Lower leg skin (tissue), 3 donors: Measurements from ENCODE around the gene VRK1.

Source experiments
- POLR2A ChIP-seq, 2 donors: fragments of 450-650 bp; IDR thresholded peaks; one replicate each; pipeline ENCODE4 v1.6.1; 2016 to 2017; ENCODE audit warnings: antibody characterized with exemption in 2 of 2, mild to moderate bottlenecking in 1 of 2, moderate library complexity in 1 of 2
- TF ChIP-seq, protein P1 (sequence below), 3 donors: fragments of 450-650 bp; IDR thresholded peaks; one replicate each; pipeline ENCODE4 v1.5.1; 2016; ENCODE audit warnings: antibody characterized with exemption in 3 of 3, mild to moderate bottlenecking in 3 of 3, moderate library complexity in 2 of 3

DNA sequence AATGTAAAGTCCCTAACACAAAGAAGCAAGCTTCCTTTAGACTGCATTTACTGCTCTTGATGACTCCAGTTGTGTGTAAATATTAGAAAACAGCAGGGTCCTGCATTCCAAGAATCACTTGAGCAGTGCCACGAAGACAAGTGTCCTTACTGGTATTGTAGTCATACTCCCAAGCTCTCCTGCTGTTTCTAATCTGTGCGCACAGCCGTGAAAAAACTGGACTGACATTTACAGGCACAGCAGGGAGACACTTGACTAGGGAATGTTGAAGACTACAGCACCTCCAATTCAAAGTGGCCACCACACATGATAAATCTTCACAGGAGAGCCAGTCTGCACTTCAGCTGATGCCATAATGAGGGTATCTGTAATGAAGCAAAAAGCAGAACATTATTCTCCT lies 91.4 kb downstream of the VRK1 start:
- TF ChIP-seq, protein P1, sequence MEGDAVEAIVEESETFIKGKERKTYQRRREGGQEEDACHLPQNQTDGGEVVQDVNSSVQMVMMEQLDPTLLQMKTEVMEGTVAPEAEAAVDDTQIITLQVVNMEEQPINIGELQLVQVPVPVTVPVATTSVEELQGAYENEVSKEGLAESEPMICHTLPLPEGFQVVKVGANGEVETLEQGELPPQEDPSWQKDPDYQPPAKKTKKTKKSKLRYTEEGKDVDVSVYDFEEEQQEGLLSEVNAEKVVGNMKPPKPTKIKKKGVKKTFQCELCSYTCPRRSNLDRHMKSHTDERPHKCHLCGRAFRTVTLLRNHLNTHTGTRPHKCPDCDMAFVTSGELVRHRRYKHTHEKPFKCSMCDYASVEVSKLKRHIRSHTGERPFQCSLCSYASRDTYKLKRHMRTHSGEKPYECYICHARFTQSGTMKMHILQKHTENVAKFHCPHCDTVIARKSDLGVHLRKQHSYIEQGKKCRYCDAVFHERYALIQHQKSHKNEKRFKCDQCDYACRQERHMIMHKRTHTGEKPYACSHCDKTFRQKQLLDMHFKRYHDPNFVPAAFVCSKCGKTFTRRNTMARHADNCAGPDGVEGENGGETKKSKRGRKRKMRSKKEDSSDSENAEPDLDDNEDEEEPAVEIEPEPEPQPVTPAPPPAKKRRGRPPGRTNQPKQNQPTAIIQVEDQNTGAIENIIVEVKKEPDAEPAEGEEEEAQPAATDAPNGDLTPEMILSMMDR (IDR thresholded peaks at IDR 0.05), result no peak
- TF ChIP-seq POLR2A (IDR thresholded peaks at IDR 0.05), result no peak
